DOHH2 (cell line): ENCODE results near the gene PTCRA.

ENCODE experiments used
- EZH2phosphoT487 ChIP-seq: fragments of 200-600 bp; sonication (generic); IDR thresholded peaks from 2 replicates; pipeline ENCODE4 v1.6.1; 2017; ENCODE audit warnings: borderline replicate concordance, mild to moderate bottlenecking, antibody characterized with exemption, low read length, moderate library complexity, mixed read lengths
- TF ChIP-seq, protein P1 (sequence below): fragments of 200-600 bp; sonication (generic); IDR thresholded peaks from one replicate; pipeline ENCODE4 v1.5.1; 2014; ENCODE audit warnings: antibody characterized with exemption, mild to moderate bottlenecking, low read depth, low read length; ENCODE audit not compliant: poor library complexity, severe bottlenecking

DNA sequence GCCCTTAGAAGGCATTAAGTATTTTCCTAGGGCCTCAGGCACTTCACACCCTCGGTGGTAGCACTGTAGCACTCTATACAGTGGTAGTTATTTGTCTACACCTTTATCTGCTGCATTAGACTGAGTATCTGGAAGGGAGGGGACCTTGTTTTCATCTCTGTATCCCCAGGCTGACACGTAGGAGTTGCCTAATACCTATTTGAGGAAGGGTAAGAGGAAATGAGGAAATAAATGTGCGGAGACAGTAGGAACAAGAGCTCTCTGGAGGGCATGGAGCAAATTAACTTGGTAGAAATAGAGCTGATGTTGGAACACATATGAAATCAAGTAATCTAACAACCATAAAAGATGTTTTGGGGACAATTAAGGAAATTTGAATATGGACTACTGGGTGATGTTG lies 17.4 kb downstream of the PTCRA start:
- TF ChIP-seq, protein P1, sequence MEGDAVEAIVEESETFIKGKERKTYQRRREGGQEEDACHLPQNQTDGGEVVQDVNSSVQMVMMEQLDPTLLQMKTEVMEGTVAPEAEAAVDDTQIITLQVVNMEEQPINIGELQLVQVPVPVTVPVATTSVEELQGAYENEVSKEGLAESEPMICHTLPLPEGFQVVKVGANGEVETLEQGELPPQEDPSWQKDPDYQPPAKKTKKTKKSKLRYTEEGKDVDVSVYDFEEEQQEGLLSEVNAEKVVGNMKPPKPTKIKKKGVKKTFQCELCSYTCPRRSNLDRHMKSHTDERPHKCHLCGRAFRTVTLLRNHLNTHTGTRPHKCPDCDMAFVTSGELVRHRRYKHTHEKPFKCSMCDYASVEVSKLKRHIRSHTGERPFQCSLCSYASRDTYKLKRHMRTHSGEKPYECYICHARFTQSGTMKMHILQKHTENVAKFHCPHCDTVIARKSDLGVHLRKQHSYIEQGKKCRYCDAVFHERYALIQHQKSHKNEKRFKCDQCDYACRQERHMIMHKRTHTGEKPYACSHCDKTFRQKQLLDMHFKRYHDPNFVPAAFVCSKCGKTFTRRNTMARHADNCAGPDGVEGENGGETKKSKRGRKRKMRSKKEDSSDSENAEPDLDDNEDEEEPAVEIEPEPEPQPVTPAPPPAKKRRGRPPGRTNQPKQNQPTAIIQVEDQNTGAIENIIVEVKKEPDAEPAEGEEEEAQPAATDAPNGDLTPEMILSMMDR = no peak
- no peak for TF ChIP-seq EZH2phosphoT487
